Glutamatergic neuron (in vitro differentiated cells): ENCODE measurements around the gene SMIM10L2A. TPM values are rescaled to one million over a fixed set of nuclear protein-coding genes. Genes with fewer than 3 reads are reported as not detected.

Experiments used
- DNase-seq: peaks from one replicate; pipeline ENCODE4 v3.0.0; 2022
- H3K27ac Mint-ChIP-seq: one replicate; pipeline ENCODE4 v1.8.0; 2020; ENCODE audit warnings: mild to moderate bottlenecking, mixed read lengths, inconsistent platforms; ENCODE audit not compliant: unreplicated experiment
- H3K27me3 Mint-ChIP-seq: one replicate; pipeline ENCODE4 v1.8.0; 2020; ENCODE audit warnings: mild to moderate bottlenecking, moderate library complexity, mixed read lengths, inconsistent platforms; ENCODE audit not compliant: unreplicated experiment
- H3K36me3 Mint-ChIP-seq: one replicate; pipeline ENCODE4 v1.8.0; 2020; ENCODE audit warnings: mild to moderate bottlenecking, mixed read lengths, inconsistent platforms; ENCODE audit not compliant: unreplicated experiment
- H3K4me1 Mint-ChIP-seq: one replicate; pipeline ENCODE4 v1.8.0; 2020; ENCODE audit warnings: mild to moderate bottlenecking, low read depth, mixed read lengths, inconsistent platforms; ENCODE audit not compliant: unreplicated experiment
- H3K4me3 Mint-ChIP-seq: one replicate; pipeline ENCODE4 v1.8.0; 2020; ENCODE audit warnings: mild to moderate bottlenecking, mixed read lengths, inconsistent platforms; ENCODE audit not compliant: unreplicated experiment
- H3K9me3 Mint-ChIP-seq: one replicate; pipeline ENCODE4 v1.8.0; 2020; ENCODE audit warnings: mild to moderate bottlenecking, moderate library complexity, mixed read lengths, inconsistent platforms; ENCODE audit not compliant: unreplicated experiment
- total RNA-seq: library from RNA; stranded (reverse); fragmentation: NEBNext Ultra II Directional; extraction: Animal tissue kit (Norgen Biotek cat#: 25700); gene quantifications from one replicate; pipeline ENCODE4 v1.2.1, GENCODE V29; 2021; ENCODE audit not compliant: unreplicated experiment
- TF ChIP-seq, protein P1 (sequence below): fragments of 200-600 bp; sonication (generic); IDR thresholded peaks from one replicate; pipeline ENCODE4 v1.5.0; 2021; ENCODE audit not compliant: partially characterized antibody, unreplicated experiment

SMIM10L2A gene
- total RNA-seq, 1 donor from 2014 or later = 3.4 TPM

DNA sequence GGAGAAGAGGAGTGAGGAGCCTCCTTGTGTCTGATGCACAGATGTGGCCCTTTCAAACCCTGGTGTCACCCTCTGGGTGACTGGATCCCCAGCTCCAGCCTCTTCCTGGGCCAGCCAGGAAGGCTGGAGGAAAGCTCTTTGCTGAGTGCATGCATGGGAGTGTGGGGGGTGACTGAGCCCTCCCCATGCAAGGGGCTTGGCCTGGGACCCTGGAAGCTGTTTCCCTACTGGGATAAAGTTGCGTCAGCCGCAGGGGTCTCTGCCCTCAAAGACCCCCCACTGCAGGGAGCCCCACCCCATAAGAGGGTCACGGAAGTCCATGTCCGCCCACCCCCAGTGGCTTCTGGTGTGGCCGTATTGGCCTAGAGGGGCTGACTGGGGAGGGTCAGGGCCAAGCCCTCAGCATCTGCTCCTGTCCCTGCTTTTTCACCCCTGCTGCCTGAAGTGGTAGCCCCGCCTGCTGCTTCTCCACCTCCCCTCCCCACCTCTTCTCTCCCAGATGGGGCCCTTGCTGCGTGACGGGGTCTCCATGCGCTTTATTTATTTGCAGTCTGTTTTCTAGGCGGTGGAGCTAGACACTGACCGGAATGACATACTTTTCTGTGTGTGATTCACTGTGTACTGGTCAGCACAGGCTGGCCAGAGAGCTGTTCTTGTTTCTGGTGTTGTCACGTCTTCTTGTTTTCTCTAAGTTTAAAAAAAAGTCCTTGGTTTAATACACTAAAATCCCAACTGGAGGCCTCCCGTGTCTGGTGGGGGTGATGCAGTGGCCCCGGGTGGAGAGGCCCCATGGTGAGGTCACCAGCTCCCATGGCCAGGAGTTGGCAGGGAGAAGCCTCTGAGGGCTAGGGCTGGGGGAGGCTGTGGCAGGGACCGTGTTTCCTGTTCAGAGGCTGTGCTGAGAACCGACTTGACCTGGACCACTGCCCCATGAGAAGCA, 3.6 kb downstream of the SMIM10L2A start:
- no peak for DNase-seq
- Mint-ChIP-seq H3K36me3 (no peaks in the 10 kb centered on the region), H3K27me3 (peaks cover 2% of the 10 kb centered on the region), H3K9me3 (no peaks in the 10 kb centered on the region), H3K27ac (no peak overlapping the region), H3K4me3 (no peak overlapping the region), H3K4me1 (no peaks in the 10 kb centered on the region)
- TF ChIP-seq, protein P1, sequence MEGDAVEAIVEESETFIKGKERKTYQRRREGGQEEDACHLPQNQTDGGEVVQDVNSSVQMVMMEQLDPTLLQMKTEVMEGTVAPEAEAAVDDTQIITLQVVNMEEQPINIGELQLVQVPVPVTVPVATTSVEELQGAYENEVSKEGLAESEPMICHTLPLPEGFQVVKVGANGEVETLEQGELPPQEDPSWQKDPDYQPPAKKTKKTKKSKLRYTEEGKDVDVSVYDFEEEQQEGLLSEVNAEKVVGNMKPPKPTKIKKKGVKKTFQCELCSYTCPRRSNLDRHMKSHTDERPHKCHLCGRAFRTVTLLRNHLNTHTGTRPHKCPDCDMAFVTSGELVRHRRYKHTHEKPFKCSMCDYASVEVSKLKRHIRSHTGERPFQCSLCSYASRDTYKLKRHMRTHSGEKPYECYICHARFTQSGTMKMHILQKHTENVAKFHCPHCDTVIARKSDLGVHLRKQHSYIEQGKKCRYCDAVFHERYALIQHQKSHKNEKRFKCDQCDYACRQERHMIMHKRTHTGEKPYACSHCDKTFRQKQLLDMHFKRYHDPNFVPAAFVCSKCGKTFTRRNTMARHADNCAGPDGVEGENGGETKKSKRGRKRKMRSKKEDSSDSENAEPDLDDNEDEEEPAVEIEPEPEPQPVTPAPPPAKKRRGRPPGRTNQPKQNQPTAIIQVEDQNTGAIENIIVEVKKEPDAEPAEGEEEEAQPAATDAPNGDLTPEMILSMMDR = no peak

DNA sequence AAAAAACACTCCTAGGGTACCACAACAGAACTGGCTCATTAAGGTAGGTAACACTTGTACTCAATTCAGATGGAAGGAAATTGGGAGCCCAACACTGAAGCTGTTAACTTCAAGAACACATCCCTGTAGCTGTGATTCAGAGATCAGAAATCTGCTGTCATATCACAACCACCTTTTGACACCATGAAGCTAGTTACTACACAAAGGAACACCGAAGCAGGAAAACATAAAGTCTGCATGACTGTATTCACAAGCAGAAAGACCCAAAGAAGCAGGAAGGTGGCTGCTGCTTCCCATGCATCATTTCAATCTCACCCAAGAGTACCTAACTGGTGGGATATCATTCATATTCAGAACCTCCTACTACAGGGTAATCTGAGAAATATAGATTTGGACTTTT, 7.7 kb downstream of the SMIM10L2A start:
- no peaks in the 10 kb centered on the region for H3K27me3 Mint-ChIP-seq
- no peaks in the 10 kb centered on the region for H3K4me1 Mint-ChIP-seq
- H3K4me3 Mint-ChIP-seq = no peak overlapping the region
- peaks cover 1% of the 10 kb centered on the region for H3K9me3 Mint-ChIP-seq
- no peaks in the 10 kb centered on the region for H3K36me3 Mint-ChIP-seq
- no peak for DNase-seq
- TF ChIP-seq, protein P1 = no peak
- H3K27ac Mint-ChIP-seq = no peak overlapping the region

DNA sequence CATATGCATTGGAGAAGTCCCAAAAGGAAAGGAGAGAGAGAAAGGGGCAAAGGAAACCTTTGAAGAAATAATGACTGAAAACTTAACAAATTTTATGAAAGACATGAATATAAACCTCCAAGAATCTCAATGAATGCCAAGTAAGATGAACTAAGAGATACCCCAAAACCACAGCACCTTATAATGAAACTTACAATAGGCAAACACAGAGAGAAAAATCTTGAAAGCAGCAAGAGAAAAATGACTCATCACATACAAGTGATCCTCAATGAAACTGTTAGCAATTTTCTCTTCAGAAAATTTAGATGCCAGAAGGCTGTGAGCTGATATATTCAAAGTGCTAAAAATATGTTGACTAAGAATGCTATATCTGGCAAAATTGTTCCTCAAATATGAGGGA, 10.1 kb downstream of the SMIM10L2A start:
- Mint-ChIP-seq H3K27me3 (no peaks in the 10 kb centered on the region), H3K9me3 (peaks cover 1% of the 10 kb centered on the region), H3K4me3 (no peak overlapping the region), H3K4me1 (no peaks in the 10 kb centered on the region), H3K36me3 (no peaks in the 10 kb centered on the region), H3K27ac (no peak overlapping the region)
- no peak for DNase-seq
- TF ChIP-seq, protein P1 = no peak

DNA sequence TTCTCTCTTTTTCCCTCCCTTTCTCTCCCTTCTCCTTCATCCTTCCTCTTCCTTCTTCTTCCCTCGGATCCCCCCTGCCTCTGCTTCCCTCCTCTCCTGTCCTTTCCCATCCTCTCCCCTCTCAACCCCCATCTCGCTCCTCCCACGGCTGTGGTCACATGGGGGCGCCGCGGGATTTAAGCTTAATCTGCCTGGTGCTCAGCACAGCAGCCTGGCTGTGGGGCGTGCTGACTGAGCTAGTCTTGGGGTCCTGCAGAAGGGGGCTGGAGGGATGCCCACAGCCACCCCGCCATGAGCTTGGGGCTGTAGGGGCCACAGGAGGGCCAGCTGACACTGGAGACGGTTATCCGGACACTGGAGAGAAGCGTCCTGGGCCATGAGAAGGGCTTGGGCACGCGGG, 10.7 kb downstream of the SMIM10L2A start:
- H3K27ac Mint-ChIP-seq = no peak overlapping the region
- TF ChIP-seq, protein P1 = no peak
- H3K36me3 Mint-ChIP-seq = no peaks in the 10 kb centered on the region
- H3K27me3 Mint-ChIP-seq = no peaks in the 10 kb centered on the region
- DNase-seq = no peak
- no peaks in the 10 kb centered on the region for H3K4me1 Mint-ChIP-seq
- no peak overlapping the region for H3K4me3 Mint-ChIP-seq
- H3K9me3 Mint-ChIP-seq = peaks cover 1% of the 10 kb centered on the region

DNA sequence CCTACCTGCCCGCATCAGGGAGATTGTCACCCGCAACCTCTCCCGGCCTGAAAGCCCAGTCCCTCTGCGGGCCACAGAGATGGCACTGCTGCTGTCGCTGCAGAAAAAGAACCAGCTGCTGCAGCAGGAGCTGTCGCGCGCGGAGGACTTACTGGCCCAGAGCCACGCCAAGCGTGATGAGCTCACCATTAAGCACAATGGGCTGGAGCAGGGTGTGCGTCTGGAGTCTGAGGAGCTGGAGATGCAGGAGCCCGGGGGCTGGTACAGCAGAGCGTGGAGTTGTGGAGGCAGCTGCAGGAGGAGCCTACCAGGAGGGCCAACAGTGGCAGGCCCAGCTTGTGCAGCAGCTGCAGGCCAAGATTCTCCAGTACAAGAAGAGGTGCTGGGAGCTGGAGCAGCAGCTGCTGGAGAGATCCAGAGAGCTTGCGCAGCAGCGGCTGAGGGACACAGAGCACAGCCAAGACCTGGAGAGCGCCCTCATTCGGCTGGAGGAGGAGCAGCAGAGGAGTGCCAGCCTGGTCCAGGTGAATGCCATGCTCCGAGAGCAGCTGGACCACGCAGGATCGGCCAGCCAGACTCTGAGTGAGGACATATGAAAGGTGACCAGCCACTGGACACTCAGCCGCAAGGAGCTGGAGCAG, 11.3 kb downstream of the SMIM10L2A start:
- no peaks in the 10 kb centered on the region for H3K36me3 Mint-ChIP-seq
- H3K27ac Mint-ChIP-seq = no peak overlapping the region
- H3K9me3 Mint-ChIP-seq = peaks cover 1% of the 10 kb centered on the region
- no peak overlapping the region for H3K4me3 Mint-ChIP-seq
- no peaks in the 10 kb centered on the region for H3K27me3 Mint-ChIP-seq
- DNase-seq = no peak
- TF ChIP-seq, protein P1 = no peak
- no peaks in the 10 kb centered on the region for H3K4me1 Mint-ChIP-seq
